ENCODE results near the gene SLC2A14.
A peak's percentile ranks its signal among the peaks of the same experiment; 100 is the strongest.
"Not testable (repeated sequence)": the region's sequence is repeated elsewhere in the genome, so short reads cannot be mapped to it uniquely, and the experiment has no call there.

Gene SLC2A14

GRCh38 chr12:7877420-7877819 lies 4.7 kb upstream of the SLC2A14 start:
- TF ChIP-seq, protein P1, sequence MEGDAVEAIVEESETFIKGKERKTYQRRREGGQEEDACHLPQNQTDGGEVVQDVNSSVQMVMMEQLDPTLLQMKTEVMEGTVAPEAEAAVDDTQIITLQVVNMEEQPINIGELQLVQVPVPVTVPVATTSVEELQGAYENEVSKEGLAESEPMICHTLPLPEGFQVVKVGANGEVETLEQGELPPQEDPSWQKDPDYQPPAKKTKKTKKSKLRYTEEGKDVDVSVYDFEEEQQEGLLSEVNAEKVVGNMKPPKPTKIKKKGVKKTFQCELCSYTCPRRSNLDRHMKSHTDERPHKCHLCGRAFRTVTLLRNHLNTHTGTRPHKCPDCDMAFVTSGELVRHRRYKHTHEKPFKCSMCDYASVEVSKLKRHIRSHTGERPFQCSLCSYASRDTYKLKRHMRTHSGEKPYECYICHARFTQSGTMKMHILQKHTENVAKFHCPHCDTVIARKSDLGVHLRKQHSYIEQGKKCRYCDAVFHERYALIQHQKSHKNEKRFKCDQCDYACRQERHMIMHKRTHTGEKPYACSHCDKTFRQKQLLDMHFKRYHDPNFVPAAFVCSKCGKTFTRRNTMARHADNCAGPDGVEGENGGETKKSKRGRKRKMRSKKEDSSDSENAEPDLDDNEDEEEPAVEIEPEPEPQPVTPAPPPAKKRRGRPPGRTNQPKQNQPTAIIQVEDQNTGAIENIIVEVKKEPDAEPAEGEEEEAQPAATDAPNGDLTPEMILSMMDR (conservative IDR thresholded peaks at IDR 0.05; ENCODE audit: low read length) = no peak
- DNase-seq (ENCODE audit: low read depth) = no peak
- no peak overlapping the region for H3K4me3 ChIP-seq (ENCODE audit: low read length)

GRCh38 chr12:7870335-7870734 lies 2.4 kb downstream of the SLC2A14 start:
- no peak for DNase-seq (ENCODE audit: low read depth)
- TF ChIP-seq, protein P1 (conservative IDR thresholded peaks at IDR 0.05; ENCODE audit: low read length) = no peak
- H3K4me3 ChIP-seq (ENCODE audit: low read length) = no peak overlapping the region

DNA sequence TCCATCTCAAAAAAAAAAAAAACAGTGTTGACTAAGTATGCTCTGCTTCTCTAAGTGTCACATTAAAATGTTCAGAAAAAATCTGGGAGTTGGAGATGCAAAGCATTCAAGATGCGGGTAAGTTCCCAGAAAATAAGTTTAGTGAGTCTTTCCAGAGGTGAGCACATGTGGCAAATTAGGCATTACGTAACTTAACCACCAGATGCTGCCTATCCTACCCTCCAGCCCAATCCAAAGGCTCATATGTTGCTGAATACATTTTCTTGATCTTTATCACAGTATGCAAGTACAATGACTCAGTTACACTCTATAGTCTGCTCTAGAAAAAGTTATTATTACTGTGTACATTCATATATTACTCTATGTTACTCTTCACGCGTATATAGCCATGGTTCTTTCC lies 3.6 kb downstream of the SLC2A14 start:
- TF ChIP-seq, protein P1 (conservative IDR thresholded peaks at IDR 0.05; ENCODE audit: low read length) = no peak
- H3K4me3 ChIP-seq (ENCODE audit: low read length) = no peak overlapping the region
- DNase-seq (ENCODE audit: low read depth) = peak; percentile 92

GRCh38 chr12:7868391-7868790 lies 4.3 kb downstream of the SLC2A14 start:
- DNase-seq (ENCODE audit: low read depth) = peak; percentile 25
- TF ChIP-seq, protein P1 (conservative IDR thresholded peaks at IDR 0.05; ENCODE audit: low read length) = no peak
- no peak overlapping the region for H3K4me3 ChIP-seq (ENCODE audit: low read length)

DNA sequence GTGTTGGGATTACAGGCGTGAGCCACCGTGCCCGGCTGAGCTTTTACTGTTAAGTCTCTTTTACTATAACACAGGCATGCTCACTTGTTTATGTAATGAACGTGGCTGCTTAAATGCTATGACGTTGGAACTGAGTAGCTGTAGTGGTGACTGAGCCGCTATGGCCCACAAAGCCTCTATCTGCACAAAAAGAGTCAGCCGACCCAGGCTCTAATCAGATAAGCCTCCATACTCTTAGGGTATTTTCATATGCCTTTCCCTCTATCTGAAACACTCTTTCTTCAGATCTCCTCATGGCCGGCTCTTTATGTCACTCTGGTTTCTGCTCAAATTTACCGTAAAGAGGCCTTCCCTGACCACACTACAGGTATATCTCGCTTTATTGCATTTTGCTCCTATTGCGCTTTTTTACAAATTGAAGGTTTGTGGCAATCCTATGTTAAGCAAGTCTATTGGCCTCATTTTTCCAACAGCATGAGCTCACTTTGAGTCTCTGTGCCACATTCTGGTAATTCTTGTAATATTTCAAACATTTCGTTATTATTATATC lies 8.0 kb downstream of the SLC2A14 start:
- TF ChIP-seq, protein P1 (conservative IDR thresholded peaks at IDR 0.05; ENCODE audit: low read length) = no peak
- DNase-seq (ENCODE audit: low read depth) = no peak
- no peak overlapping the region for H3K4me3 ChIP-seq (ENCODE audit: low read length)

DNA sequence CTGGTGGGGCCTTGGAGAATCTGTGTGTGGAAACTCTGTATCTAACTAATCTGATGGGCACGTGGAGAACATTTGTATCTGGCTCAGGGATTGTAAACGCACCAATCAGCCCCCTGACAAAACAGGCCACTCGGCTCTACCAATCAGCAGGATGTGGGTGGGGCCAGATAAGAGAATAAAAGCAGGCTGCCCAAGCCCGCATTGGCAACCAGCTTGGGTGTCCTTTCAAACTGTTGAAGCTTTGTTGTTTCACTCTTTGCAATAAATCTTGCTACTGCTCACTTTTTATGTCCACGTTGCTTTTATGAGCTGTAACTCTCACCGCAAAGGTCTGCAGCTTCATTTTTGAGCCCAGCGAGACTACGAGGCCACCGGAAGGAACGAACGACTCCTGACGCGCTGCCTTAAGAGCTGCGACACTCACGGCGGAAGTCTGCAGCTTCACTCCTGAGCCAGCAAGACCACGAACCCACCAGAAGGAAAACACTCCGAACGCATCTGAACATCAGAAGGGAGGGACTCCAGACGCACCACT lies 9.8 kb downstream of the SLC2A14 start:
- H3K4me3 ChIP-seq (ENCODE audit: low read length); DNase-seq (ENCODE audit: low read depth): not testable (repeated sequence)

- DNase-seq (ENCODE audit: low read depth); H3K4me3 ChIP-seq (ENCODE audit: low read length): not testable (repeated sequence)
Measured at GRCh38 chr12:7862301-7862700, 10.4 kb downstream of the SLC2A14 start.

GRCh38 chr12:7859552-7859951 lies 13.2 kb downstream of the SLC2A14 start:
- DNase-seq (ENCODE audit: low read depth) = peak; percentile 80
- TF ChIP-seq, protein P1 (conservative IDR thresholded peaks at IDR 0.05; ENCODE audit: low read length) = no peak
- peak overlapping the region; percentile 2 for H3K4me3 ChIP-seq (ENCODE audit: low read length)

Data from AG10803 (cell line).